Hypothalamus (tissue), 51 donors: Measurements from ENCODE around the gene CPB2.

Experiments used
- DNase-seq, 51 donors: peaks; one replicate each; lab custom pipeline; 2025; lab: John Stamatoyannopoulos, UW

Gene CPB2

GRCh38 chr13:46104868-46105267, at the start of gene CPB2:
Gene CPB2, minus strand, starts transcription at chr13:46105033. Its CDS starts 24 bp downstream, at chr13:46105009.
- no peak for DNase-seq

GRCh38 chr13:46154136-46154801, 49.4 kb upstream of the CPB2 start:
- DNase-seq: no peak

GRCh38 chr13:46152627-46153328, 47.9 kb upstream of the CPB2 start:
- DNase-seq: no peak

- DNase-seq: no peak
Observed at GRCh38 chr13:46150134-46150693, 45.4 kb upstream of the CPB2 start.

- no peak for DNase-seq
Observed at GRCh38 chr13:46149272-46150133, 44.7 kb upstream of the CPB2 start.

- DNase-seq: peak in 21 of 51 donors; percentile 5 to 44 (median 22)
Observed at GRCh38 chr13:46146898-46147297, 42.1 kb upstream of the CPB2 start.

- no peak for DNase-seq
Observed at GRCh38 chr13:46145950-46146349, 41.1 kb upstream of the CPB2 start.

GRCh38 chr13:46145135-46145534, 40.3 kb upstream of the CPB2 start:
- DNase-seq: no peak

GRCh38 chr13:46143184-46143701, 38.4 kb upstream of the CPB2 start:
- DNase-seq: no peak

GRCh38 chr13:46142776-46143175, 37.9 kb upstream of the CPB2 start:
- no peak for DNase-seq

- no peak for DNase-seq
Observed at GRCh38 chr13:46140044-46140443, 35.2 kb upstream of the CPB2 start.

GRCh38 chr13:46137627-46138317, 32.9 kb upstream of the CPB2 start:
- DNase-seq: no peak

GRCh38 chr13:46136688-46137087, 31.9 kb upstream of the CPB2 start:
- DNase-seq: no peak

- no peak for DNase-seq
Observed at GRCh38 chr13:46134961-46135522, 30.2 kb upstream of the CPB2 start.

- DNase-seq: no peak
Observed at GRCh38 chr13:46134494-46134893, 29.7 kb upstream of the CPB2 start.

GRCh38 chr13:46132109-46132508, 27.3 kb upstream of the CPB2 start:
- no peak for DNase-seq

GRCh38 chr13:46131705-46132104, 26.9 kb upstream of the CPB2 start:
- DNase-seq: no peak

- no peak for DNase-seq
Observed at GRCh38 chr13:46129955-46130618, 25.3 kb upstream of the CPB2 start.

GRCh38 chr13:46129124-46129523, 24.3 kb upstream of the CPB2 start:
- DNase-seq: no peak
